Measurements from ENCODE around the gene STAG1.
A peak's percentile ranks its signal among the peaks of the same experiment; 100 is the strongest.

The STAG1 gene

GRCh38 chr3:136332302-136332701, 419.9 kb downstream of the STAG1 start:
- TF ChIP-seq CTCF (IDR thresholded peaks at IDR 0.05; ENCODE audit: insufficient read depth, low read depth, low read length, missing control alignments), result no peak
- no peak for DNase-seq (ENCODE audit: low read depth)

GRCh38 chr3:136330900-136331299, 421.3 kb downstream of the STAG1 start:
- H3K4me3 ChIP-seq (ENCODE audit: low read length), result no peak overlapping the region
- TF ChIP-seq CTCF (IDR thresholded peaks at IDR 0.05; ENCODE audit: insufficient read depth, low read depth, low read length, missing control alignments), result no peak
- no peak for DNase-seq (ENCODE audit: low read depth)

More at GRCh38 chr3:136332302-136332701, 419.9 kb downstream of the STAG1 start:
- H3K4me3 ChIP-seq (ENCODE audit: low read length), result no peak overlapping the region

- no peak for DNase-seq (ENCODE audit: low read depth)
- no peak for TF ChIP-seq CTCF (IDR thresholded peaks at IDR 0.05; ENCODE audit: insufficient read depth, low read depth, low read length, missing control alignments)
- no peak overlapping the region for H3K4me3 ChIP-seq (ENCODE audit: low read length)
These were observed 422.6 kb downstream of the STAG1 start for GRCh38 chr3:136329593-136329992.

GRCh38 chr3:136327671-136328070, 424.5 kb downstream of the STAG1 start:
- TF ChIP-seq CTCF (IDR thresholded peaks at IDR 0.05; ENCODE audit: insufficient read depth, low read depth, low read length, missing control alignments), result no peak
- H3K4me3 ChIP-seq (ENCODE audit: low read length), result no peak overlapping the region
- DNase-seq (ENCODE audit: low read depth), result no peak

GRCh38 chr3:136326316-136326715, 425.9 kb downstream of the STAG1 start:
- DNase-seq (ENCODE audit: low read depth), result no peak
- TF ChIP-seq CTCF (IDR thresholded peaks at IDR 0.05; ENCODE audit: insufficient read depth, low read depth, low read length, missing control alignments), result no peak
- no peak overlapping the region for H3K4me3 ChIP-seq (ENCODE audit: low read length)

- DNase-seq (ENCODE audit: low read depth), result peak; percentile 45
- no peak overlapping the region for H3K4me3 ChIP-seq (ENCODE audit: low read length)
- TF ChIP-seq CTCF (IDR thresholded peaks at IDR 0.05; ENCODE audit: insufficient read depth, low read depth, low read length, missing control alignments), result no peak
These were observed 440.2 kb downstream of the STAG1 start for GRCh38 chr3:136311968-136312367.

- no peak overlapping the region for H3K4me3 ChIP-seq (ENCODE audit: low read length)
- no peak for TF ChIP-seq CTCF (IDR thresholded peaks at IDR 0.05; ENCODE audit: insufficient read depth, low read depth, low read length, missing control alignments)
- no peak for DNase-seq (ENCODE audit: low read depth)
These were observed 440.9 kb downstream of the STAG1 start for GRCh38 chr3:136311261-136311660.
